SK-N-DZ (cell line): Measurements from ENCODE around the gene EGLN2.
"Not testable (repeated sequence)": the region's sequence is repeated elsewhere in the genome, so short reads cannot be mapped to it uniquely, and the experiment has no call there.

Source experiments
- DNase-seq: peaks from one replicate; pipeline ENCODE4 v3.0.0-alpha.2; 2015; ENCODE audit warnings: low spot score

The EGLN2 gene

DNA sequence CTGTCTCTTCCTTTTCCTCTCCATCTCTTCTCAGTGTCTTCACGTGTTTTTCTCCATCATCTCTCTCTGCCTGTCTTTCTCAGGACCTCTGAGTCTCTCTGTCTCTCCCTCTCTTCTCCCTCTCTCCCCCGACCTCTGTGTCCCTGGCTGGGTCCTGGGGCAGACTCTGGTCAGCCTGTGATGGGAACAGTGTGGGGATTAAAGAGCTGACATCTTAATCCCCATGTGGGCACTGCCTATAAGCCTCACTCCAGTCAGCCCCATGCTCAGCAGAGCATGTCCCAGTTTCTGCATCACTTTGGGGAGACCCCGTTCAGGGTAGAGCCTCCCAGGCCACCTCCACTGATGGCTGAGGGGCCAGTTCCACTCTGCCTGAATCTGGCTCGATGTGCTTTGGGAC, 16.2 kb downstream of the EGLN2 start:
- no peak for DNase-seq

- DNase-seq: peak; percentile 54
Observed at GRCh38 chr19:40818480-40819399, 19.7 kb downstream of the EGLN2 start.

DNA sequence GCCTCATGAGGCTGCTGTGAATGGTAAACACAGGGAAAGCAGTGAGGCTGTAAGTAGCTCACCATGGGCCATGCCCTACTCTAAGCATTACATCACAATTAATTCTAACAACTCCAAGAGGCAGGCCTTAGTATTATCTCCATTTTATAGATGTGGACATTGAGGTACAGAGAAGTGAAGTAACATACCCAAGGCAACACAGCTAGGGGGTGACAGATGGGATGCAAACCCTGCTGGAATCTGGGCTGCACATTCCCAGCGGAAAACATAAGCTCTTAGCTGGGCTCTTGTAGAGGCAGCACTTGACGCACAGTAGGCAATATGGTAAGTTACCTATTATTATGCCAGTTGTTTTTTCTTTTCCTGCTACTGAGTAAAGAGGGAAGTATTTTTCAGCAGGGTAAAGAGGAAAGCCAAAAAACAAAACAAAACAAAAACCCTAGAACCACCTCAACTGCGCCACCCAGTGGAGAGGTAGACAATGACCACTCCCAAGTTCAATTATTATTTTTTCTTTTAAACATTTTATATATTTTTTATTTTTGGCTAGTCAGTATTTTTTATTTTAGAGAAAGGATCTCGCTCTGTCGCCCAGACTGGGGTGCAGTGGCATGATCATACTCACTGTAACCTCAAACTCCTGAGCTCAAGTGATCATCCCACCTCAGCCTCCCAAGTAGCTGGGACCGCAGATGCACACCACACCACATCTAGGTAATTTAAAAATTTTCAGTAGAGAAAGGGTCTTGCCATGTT, 20.7 kb downstream of the EGLN2 start:
- DNase-seq: not testable (repeated sequence)

DNA sequence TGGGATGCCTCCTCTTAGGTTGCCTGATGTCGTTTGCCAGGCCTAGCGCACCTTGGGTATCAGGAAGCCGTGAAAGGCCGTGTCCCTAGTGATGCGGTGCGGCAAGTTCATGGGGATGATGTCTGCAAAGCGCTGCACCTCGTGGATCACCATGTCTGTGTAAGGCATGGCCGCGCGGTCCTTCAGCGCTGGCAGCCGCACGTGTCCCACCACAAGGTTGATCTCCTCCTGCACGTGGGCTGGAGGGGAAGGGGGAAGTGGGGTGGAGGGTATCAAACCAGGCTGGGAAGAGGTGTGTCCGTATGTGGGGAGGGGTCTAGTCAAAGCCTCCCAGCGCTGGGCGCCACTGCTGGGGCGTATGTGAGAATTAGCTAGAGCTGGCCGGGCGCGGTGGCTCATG, 23.2 kb downstream of the EGLN2 start:
- no peak for DNase-seq

DNA sequence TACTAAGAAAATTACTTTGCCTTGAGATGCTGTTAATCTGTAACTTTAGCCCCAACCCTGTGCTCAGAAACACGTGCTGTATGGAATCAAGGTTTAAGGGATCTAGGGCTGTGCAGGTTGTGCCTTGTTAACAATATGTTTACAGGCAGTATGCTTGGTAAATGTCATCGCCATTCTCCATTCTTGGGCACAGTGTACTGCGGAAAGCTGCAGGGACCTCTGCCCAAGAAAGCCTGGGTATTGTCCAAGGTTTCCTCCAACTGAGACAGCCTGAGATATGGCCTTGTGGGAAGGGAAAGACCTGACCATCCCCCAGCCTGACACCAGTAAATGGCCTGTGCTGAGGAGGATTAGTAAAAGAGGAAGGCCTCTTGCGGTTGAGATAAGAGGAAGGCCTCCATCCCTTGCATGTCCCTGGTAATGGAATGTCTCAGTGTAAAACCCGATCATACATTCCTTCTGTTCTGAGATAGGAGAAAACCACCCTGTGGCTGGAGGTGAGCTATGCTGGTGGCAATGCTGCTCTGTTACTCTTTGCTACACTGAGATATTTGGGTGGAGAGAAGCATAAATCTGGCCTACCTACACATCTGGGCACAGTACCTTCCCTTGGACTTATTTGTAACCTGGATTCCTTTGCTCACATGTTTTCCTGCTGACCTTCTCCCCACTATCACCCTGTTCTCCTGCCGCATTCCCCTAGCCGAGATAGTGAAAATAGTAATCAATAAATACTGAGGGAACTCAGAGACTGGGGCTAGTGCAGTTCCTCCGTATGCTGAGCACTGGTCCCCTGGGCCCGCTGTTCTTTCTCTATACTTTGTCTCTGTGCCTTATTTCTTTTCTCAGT, 23.9 kb downstream of the EGLN2 start:
- DNase-seq: not testable (repeated sequence)

GRCh38 chr19:40824916-40825315, 25.9 kb downstream of the EGLN2 start:
- DNase-seq: not testable (repeated sequence)

GRCh38 chr19:40825460-40826095, 26.6 kb downstream of the EGLN2 start:
- not testable (repeated sequence) for DNase-seq

DNA sequence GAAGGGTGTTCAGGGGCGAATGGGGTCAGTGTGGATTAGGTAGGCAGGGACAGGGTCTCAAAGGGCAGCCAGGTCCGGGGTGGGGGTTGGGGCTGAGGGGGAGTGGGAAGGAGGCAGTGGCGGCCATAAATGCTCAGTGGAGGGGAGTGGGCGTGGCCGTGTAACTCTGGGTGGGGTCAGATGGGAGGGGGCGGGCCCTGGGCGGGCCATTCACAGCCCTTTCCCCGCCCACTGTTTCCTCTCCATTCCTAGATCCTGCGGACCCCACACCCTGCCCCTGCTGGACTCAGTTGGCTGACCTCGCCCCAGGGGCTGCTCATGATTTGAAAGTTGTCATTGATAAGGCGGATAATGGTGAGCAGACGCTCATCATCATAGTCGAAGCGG, 27.3 kb downstream of the EGLN2 start:
- DNase-seq: not testable (repeated sequence)

DNA sequence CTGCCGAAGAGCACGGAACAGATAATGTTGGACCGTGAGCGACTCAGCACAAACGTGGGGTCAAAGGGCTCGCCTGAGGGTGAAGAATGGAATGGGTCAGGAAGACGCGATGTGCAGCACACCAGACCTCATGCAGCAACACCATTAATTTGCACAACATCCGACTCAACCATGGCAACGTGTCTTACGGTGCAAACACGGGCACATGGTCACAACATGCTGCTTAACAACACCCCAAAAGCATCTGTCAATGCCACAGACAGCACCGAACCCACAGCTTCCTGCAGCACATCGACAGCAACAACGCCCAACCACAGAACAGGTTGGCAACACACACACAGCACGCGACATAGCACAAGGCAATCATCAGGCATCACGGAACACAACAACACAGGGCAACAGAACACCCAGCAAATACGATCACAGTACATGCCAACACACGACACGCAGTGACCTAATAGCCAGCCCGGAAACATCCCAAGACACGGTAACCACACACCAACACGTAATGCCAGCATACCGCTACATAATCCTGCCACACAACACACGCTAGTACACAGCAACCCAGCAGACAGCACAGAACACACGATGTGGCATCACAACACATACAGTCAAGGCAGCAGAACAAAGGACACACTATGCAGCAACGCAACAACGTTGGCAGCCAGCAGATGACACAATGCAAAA, 27.9 kb downstream of the EGLN2 start:
- not testable (repeated sequence) for DNase-seq

DNA sequence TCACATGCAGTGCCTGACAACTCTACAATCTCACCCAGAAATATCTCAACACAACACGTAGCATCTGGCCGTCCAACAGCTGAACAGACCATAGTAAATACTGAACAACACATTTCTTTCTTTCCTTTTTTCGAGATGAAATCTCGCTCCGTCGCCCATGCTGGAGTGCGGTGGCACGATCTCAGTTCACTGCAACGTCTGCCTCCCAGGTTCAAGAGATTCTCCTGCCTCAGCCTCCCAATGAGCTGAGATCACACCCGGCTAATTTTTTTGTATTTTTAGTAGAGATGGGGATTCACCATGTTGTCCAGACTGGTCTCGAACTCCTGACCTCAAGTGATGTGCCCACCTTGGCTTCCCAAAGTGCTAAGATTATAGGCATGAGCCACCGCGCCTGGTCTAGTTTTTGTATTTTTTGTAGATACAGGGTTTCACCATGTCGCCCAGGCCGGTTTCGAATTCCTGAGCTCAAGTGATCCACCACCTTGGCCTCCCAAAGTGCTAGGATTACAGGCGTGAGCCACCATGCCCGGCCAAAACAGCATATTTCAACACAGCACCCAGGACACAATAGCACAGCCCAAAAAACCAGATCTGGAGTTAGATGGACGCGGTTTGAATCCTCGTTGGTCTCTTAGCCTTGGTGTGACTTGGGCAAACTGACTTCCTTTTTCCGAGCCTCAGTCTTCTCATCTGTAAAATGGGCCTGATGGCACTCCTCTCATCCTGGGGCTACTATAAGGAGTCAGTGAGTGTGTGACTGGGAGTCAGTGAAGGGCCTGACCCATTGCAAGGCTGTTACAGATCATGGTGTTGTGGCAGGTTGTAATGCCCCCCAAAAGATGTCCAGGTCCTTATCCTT, 28.6 kb downstream of the EGLN2 start:
- DNase-seq: no peak

- DNase-seq: no peak
Observed at GRCh38 chr19:40829205-40829604, 30.2 kb downstream of the EGLN2 start.

DNA sequence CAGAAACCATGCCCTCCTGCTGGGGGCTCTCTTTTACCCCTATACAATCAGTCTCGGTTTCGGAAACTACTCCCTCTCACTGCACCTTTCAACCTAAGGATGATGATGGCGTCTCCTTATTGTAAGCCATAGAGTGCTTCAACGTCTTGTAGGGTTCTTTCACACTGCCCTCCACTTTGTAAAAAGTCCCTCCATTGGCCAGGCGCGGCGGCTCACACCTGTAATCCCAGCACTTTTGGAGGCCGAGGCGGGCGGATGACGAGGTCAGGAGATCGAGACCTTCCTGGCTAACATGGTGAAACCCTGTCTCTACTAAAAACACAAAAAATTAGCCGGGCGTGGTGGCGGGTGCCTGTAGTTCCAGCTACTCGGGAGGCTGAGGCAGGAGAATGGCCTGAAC, 31.8 kb downstream of the EGLN2 start:
- not testable (repeated sequence) for DNase-seq

- DNase-seq: no peak
Observed at GRCh38 chr19:40831502-40832430, 32.8 kb downstream of the EGLN2 start.

DNA sequence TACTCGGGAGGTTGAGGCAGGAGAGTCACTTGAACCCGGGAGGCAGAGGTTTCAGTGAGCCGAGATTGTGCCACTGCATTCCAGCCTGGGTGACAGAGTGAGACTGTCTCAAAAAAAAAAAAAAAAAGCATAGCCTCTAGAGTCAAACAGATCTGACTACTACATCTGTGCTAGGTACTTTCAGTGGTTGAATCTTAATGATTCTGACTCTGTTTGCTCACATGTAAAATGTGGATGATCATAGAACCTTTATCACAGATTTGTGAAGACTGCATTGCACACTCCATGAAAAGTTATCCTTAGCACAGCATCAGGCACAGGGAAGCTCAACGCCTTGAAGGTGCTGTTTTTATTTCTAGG, 33.4 kb downstream of the EGLN2 start:
- not testable (repeated sequence) for DNase-seq

GRCh38 chr19:40833728-40834533, 34.9 kb downstream of the EGLN2 start:
- not testable (repeated sequence) for DNase-seq

DNA sequence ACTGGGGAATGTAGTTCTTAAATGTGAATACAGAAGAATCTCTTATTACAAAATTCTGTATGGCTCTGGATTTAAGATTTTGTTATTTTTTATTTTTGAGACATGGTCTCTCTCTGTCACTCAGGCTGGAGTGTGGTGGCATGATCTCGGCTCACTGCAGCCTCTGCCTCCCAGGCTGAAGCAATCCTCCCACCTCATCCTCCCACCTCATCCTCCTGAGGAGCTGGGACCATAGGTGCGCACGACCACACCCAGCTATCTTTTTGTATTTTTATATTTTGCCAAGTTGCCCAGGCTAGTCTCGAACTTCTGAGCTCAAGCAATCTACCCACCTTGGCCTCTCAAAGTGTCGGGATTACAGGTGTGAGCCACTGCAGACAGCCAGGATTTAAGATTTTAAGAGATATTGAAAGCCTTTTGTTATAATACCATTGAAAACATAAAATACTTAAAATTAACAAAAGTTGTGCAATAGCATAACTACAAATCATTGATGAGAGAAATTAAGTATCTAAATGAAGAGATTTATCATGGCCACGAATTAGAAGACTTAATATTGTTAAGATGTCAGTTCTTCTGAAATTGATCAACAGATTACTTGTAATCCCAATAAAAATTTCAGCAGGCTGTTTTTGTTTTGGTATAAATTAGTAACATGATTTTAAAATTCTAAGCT, 37.9 kb downstream of the EGLN2 start:
- DNase-seq: no peak

GRCh38 chr19:40838477-40838876, 39.5 kb downstream of the EGLN2 start:
- not testable (repeated sequence) for DNase-seq
